GM19397 (cell line): ENCODE measurements around the gene TTC32.
"Not testable (repeated sequence)": the region's sequence is repeated elsewhere in the genome, so short reads cannot be mapped to it uniquely, and the experiment has no call there.

Experiments
- ATAC-seq: cut with Tn5 transposase; IDR thresholded peaks from one replicate; pipeline ENCODE4 v1.9.1; 2021; ENCODE audit warnings: mild to moderate bottlenecking, moderate library complexity; ENCODE audit not compliant: unreplicated experiment

The TTC32 gene

GRCh38 chr2:19899985-19900930 is 1.5 kb downstream of the TTC32 start:
- ATAC-seq = no peak

- ATAC-seq = no peak
Measured at GRCh38 chr2:19898592-19899329, 3.0 kb downstream of the TTC32 start.

GRCh38 chr2:19897623-19898245 is 4.0 kb downstream of the TTC32 start:
- no peak for ATAC-seq

- no peak for ATAC-seq
Measured at GRCh38 chr2:19895535-19895934, 6.2 kb downstream of the TTC32 start.

- ATAC-seq = peak; percentile 22
Measured at GRCh38 chr2:19894134-19894792, 7.5 kb downstream of the TTC32 start.

GRCh38 chr2:19893520-19894133 is 8.2 kb downstream of the TTC32 start:
- ATAC-seq = peak; percentile 71

GRCh38 chr2:19891971-19892370 is 9.8 kb downstream of the TTC32 start:
- not testable (repeated sequence) for ATAC-seq

- ATAC-seq = no peak
Measured at GRCh38 chr2:19890104-19890503, 11.7 kb downstream of the TTC32 start.

- no peak for ATAC-seq
Measured at GRCh38 chr2:19888831-19889230, 13.0 kb downstream of the TTC32 start.

GRCh38 chr2:19887510-19887909 is 14.3 kb downstream of the TTC32 start:
- ATAC-seq = no peak

GRCh38 chr2:19886261-19886660 is 15.5 kb downstream of the TTC32 start:
- ATAC-seq = no peak

GRCh38 chr2:19885791-19886190 is 16.0 kb downstream of the TTC32 start:
- no peak for ATAC-seq

- no peak for ATAC-seq
Measured at GRCh38 chr2:19883971-19884720, 17.6 kb downstream of the TTC32 start.

- ATAC-seq = no peak
Measured at GRCh38 chr2:19883486-19883885, 18.3 kb downstream of the TTC32 start.

- no peak for ATAC-seq
Measured at GRCh38 chr2:19882286-19882685, 19.5 kb downstream of the TTC32 start.

- ATAC-seq = no peak
Measured at GRCh38 chr2:19881908-19882265, 19.9 kb downstream of the TTC32 start.

GRCh38 chr2:19881221-19881907 is 20.4 kb downstream of the TTC32 start:
- no peak for ATAC-seq

GRCh38 chr2:19880191-19880590 is 21.6 kb downstream of the TTC32 start:
- ATAC-seq = not testable (repeated sequence)

GRCh38 chr2:19879120-19879519 is 22.7 kb downstream of the TTC32 start:
- ATAC-seq = no peak
